HG03565 (cell line): ENCODE results near the gene CD70.
A peak's percentile ranks its signal among the peaks of the same experiment; 100 is the strongest.
"Not testable (repeated sequence)": the region's sequence is repeated elsewhere in the genome, so short reads cannot be mapped to it uniquely, and the experiment has no call there.

ENCODE experiments used
- ATAC-seq: cut with Tn5 transposase; IDR thresholded peaks from one replicate; pipeline ENCODE4 v1.9.1; 2021; ENCODE audit warnings: mild to moderate bottlenecking, moderate library complexity; ENCODE audit not compliant: unreplicated experiment

Gene CD70

DNA sequence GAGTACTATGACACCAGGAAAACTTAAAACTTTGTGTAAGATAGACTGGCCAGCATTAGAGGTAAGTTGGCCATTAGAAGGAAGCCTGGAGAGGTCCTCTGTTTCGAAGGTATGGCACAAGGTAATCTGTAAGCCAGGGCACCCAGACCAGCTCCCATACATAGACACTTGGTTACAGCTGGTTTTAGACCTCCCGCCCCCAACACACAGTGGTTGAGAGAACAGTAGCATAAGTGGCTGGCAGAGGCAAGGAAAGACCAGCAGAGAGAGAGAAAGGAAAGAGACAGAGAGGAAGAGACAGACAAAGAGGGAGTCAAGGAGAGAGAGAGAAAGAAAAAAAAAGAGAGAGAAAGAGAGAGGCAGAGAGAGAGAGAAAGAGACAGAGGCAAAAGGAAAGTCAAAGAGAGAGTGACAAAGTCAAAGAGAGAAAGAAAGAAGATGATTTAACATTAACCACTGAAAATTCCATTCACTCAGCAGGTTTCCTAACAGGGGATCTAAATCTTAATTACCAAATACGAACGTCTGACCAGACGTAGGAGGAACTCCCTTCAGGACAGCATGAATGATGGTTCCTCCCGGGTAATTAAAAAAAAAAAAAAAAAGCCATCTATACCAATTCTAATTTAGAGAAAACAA, 7.4 kb upstream of the CD70 start:
- not testable (repeated sequence) for ATAC-seq

DNA sequence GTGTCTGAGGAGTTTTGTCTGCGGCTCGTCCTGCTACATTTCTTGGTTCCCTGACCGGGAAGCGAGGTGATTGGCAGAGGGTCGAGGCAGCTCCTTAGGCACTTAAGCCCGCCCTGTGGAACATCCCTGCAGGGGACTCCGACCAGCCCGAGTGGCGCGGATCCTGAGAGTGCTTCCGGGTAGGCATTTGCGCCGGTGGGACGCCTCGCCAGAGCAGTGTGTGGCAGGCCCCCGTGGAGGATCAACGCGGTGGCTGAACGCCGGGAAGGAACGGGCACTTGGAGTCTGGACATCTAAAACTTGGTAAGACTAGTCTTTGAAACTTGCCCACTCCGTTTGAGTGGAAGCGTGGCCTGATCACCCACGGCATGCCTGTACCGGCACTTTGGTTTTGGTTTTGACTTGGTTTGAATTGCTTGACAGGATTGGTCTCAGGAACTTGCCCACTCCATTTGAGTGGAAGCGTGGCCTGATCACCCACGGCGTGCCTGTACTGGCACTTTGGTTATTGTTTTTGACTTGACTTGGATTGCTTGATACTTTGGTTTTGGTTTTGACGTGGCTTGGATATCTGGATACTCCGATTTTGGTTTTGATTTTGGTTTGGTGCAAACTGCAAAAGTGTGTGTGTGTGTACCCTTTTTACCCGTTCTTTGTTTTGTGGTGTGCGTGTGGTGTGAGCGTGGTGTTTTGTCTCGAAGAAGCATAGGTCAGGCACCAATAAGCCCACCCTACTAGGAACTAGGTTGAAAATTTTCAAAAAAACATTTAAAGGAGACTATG, 6.7 kb upstream of the CD70 start:
- not testable (repeated sequence) for ATAC-seq

DNA sequence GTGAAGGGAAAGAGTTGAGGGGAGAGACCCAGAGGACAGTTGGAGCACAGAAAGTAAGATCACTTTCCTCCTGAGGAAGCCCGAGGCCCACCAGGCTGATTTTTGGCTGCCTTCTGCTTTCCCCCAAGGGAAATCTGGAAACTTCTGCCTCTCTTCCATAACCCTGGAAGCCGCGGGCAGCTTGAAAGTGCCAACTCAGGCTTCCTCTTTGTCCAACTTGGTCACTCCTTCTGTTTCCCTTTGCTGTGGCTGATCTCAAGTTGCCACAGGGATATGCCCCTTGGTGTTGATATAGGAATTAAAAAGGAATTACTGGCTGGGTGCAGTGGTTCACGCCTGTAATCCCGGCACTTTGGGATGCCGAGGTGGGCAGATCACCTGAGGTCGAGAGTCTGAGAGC, 5.7 kb upstream of the CD70 start:
- no peak for ATAC-seq

DNA sequence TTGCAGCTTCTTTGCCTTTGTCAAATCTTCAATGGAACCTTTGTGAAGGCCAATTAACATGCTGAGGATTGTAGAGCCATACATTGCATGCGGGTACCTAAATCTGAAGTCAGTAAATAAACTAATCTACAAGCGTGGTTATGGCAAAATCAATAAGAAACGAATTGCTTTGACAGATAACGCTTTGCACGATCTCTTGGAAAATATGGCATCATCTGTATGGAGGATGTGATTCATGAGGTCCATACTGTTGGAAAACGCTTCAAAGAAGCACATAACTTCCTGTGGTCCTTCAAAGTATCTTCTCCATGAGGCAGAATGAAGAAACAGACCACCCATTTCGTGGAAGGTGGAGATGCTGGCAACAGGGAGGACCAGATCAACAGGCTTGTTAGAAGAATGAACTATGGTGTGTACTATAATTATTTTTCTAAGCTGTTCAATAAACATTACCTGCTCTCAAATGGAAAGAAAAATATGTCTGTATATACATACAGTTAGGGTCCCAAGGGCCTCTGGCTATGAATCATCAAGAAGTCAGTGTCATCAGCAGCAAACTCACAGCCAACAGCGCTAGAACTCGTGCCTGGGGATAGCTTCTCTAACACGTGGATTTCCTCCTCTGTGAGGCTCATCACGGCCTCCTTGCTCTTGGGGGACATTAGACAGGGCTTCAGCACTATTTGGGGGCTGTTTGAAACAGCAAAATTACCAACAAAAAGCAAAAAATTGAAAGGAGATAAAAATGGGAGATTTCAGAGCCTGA, 2.9 kb upstream of the CD70 start:
- no peak for ATAC-seq

DNA sequence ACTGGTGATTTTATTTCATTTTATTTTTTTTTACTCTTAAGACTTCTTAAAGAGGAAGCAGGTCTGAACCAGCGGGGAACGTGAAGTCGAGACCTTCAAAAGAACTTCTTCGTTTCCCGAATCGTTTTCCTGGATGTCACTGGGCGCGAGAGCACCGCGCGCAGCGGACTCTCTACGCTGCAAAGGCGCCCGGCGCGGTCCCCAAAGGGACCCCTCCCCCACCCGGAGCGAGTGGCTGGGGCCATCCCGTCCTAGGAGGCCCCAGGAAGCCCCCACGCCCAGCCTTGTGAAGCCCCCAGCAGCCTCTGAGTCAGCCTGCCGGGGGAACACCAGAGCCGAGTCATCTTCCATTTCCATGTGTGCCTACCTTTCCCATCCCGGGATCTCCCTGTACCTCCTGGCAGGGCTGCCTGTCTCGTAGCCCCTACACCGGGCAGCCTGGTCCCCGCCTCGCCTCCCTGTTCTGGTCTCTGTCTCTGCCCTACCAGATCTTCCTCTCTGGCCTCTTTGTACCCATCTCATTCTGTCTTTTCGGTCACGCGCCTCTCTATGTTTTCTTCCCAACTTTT, 608 bp downstream of the CD70 start:
- peak; percentile 3 for ATAC-seq

DNA sequence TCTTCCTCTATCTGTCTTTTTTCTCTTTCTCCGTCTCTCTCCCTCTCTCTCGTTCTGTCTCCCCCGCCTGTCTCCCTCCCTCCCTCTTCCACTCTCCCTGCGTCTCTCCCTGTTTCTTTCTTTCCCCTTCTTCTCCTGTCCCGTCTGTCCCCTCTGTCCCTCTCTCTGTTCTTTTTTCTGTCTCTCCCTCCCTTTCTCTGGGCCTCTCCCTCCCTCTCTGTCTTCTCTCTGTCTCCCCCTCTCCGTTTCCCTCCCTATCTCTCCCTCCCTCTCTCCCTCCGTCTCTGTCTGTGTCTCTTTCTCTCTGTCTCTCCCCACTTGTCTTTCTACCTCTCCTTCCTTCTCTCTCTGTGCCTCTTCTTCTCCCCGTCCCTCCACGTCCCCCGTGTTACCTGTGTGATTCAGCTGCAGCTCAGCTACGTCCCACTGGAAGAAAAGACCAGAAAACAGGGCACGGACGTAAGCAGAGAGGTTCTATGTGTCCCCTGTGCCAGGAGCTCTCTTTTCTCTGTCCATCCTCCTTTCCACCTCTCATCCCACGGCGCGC, 1.2 kb downstream of the CD70 start:
- no peak for ATAC-seq

DNA sequence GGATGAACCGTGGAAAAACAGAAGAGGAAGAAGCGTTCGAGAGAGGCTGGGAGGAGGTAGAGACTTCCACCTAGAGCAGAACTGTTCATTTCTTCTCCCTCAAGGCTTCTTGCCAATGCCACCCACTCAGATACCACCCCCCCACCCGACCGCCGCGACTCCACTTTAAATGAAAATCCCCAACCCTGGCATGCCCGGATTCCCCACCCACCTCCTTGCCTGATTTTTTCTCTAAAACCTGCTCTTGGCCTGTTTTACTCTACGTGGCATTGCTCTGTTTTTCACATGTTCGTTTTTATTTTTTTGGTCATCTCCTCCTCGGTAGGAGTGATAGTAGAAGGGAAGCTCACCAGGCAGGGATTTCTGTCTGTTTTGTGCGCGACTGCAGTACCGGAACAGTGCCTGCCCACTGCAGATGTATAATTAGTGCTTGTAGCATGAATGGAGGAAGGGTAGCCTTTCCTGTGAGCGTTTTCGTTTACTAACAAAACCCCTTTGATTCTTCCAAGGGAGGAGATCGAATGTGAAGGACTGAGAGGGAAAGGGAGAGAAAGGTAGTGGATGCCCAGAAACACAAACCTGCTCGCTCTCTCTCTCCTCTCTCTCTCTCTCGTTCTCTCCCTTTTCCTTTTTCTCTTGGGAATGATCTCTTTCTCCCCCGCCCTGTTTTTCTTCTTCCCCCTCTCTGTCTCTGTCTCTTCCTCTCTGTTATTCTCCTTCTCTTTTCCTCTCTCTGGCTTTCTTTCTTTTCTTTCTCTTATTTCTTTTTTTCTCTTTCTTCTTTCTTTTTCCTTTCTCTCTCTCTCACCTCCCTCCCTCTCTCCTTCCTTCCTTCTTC, 2.2 kb downstream of the CD70 start:
- no peak for ATAC-seq

DNA sequence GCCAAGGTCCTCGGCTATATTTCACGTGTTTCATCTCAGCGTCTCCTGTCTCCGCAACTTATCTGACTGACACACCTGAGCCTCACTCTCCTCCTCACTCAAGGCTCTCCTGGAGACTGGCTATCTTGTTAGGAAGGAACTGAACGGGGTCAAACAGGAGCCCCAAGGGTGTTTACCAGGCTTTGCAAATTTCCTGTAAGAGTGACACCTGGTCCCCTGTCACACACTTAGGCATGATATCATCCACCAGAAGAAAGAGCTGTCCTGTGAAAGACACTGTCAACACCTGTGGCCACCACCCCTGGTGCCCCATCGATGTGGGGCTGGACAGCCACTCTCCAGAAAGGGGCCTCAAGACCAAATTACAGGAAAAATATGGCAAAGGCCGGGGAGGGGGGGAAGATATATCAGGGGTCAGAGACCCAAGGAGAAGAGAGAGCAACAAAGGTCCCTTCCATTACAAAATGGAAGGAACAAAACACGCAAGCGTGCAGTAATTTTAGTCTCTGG, 2.9 kb downstream of the CD70 start:
- ATAC-seq: no peak

DNA sequence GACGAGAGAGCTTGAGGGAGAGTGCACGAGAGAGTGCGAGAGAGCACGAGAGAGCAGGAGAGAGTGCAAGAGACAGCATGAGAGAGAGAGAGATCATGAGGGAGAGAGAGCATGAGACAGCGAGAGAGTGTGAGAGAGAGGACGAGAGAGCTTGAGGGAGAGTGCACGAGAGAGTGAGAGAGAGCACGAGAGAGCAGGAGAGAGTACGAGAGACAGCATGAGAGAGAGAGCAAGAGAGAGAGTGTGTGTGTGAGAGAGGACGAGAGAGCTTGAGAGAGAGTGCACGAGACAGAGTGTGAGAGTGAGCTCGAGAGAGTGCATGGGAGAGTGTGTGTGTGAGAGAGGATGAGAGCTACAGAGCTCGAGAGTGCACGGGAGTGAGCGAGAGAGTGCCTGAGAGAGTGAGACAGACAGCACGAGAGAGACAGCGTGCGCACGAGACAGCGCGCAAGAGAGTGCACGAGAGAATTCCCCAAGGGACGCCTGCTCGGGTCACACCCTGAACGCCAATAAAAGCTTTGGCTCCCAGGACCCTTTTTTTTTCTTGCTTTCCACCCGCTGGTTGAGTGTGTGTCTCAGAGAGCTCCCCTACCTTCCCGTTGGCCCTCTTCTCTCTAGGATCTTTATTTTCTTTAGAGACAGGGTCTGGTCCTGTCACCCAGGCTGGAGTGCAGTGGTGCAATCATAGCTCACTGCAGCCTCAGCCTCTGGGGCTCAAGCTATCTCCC, 3.7 kb downstream of the CD70 start:
- ATAC-seq: no peak

DNA sequence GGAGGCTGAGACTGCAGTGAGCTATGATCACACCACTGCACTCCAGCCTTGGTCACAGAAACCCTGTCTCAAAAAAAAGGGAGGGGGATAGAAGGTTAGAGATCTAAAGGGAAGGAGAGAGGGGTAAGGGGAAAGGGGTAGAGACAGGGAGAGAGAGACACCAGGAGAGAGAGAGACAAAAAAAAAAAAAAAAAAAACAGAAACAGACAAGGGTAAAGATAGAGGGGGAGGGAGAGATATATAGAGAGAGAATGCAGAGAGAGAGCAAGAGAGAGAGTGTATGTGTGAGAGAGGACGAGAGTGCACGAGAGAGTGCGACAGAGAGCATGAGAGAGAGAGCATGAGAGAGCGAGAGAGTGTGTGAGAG, 4.2 kb downstream of the CD70 start:
- ATAC-seq: no peak

DNA sequence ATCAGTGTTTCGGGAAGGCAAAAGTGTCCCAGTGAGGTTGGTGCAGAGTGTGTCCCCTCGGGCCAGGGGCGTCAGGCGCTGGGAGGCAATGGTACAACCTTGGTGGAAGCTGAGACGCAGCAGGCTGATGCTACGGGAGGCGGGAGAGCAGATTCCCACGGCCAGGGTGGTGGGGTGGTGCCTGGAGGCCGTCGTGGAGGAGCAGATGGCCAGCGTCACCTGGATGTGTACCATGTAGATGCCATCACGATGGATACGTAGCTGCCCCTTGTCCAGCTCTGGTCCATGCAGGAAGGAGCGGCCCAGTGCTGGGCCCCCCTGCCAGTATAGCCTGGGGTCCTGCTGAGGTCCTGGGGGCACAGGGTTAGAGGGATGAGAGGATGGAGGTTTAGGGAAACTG, 4.9 kb downstream of the CD70 start:
- no peak for ATAC-seq

DNA sequence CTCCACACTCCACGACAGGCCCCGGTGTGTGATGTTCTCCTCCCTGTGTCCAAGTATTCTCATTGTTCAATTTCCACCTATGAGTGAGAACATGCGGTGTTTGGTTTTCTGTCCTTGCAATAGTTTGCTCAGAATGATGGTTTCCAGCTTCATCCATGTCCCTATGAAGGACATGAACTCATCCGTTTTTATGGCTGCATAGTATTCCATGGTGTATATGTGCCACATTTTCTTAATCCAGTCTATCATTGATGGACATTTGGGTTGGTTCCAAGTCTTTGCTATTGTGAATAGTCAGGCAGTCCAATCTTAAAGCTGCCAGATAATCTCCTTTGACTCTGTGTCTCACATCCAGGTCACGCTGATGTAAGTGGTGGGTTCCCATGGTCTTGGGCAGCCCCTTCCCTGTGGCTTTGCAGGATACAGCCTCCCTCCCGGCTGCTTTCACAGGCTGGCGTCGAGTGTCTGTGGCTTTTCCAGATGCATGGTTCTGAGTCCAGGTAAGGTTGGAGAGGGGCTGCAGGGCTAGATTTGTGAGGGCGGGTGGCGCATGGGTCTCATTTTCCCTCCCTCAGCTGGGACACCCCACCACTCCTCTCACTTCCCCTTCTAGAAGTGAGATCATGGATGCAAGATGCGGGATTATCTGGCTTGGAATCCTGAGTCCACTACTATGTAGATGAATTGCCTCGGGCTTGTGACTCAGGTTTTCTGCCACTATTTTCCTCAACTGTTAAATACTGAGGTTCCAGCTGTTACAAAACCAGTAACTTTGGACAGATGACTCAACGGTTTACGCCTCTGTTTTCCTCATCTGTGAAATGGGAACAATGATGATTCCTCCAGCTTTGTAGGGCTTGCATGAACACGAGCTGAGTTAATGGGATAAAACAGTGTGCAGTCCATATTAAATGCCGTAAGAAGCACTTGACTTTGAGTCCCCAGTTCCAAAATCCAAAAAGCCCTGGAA, 8.2 kb downstream of the CD70 start:
- not testable (repeated sequence) for ATAC-seq

DNA sequence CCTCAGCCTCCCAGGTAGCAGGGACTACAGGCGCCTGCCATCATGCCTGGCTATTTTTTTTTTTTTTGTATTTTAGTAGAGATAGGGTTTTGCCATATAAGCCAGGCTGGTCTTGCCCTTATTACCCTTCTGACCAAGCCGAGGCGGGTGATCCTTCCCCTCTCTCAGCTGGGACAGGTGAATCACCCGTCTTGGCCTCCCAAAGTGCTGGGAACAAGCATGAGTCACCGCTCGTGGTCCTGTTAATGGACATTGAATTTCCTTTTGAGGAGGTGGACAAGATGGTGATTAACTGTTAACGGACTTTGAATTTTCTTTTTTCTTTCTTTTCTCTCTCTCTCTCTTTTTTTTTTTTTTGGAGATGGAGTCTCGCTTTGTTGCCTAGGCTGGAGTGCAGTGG, 10.6 kb downstream of the CD70 start:
- ATAC-seq: no peak

DNA sequence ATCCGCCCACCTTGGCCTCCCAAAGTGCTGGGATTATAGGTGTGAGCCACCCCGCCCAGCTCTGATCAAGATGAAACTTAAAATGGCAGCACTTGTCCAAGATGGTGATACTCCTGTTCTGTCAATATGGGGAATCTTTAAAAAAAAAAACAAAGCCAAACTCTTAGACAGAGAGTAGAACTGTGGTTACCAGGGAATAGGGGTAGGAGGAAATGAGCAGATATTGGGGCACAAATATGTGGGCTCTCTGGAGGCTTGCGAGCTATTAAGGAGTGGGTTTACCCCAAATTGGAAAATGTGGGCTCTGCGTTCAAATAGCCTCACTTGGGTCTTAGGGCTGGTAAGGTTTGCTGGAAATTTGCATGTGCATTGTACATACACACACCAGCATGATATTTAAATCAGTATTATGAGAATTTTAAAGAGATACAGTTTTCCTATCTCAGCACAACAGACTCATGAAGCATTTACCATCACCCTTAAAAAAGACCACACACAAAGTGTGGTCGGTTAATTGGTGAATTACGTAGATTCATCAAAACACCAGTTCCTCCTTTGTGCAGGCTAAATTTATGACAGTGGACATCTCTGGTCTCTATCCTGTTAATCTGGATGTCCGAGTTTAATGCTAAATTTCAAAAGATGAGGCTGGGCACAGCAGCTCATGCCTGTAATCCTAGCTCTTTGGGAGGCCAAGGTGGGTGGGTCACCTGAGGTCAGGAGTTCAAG, 11.3 kb downstream of the CD70 start:
- no peak for ATAC-seq

DNA sequence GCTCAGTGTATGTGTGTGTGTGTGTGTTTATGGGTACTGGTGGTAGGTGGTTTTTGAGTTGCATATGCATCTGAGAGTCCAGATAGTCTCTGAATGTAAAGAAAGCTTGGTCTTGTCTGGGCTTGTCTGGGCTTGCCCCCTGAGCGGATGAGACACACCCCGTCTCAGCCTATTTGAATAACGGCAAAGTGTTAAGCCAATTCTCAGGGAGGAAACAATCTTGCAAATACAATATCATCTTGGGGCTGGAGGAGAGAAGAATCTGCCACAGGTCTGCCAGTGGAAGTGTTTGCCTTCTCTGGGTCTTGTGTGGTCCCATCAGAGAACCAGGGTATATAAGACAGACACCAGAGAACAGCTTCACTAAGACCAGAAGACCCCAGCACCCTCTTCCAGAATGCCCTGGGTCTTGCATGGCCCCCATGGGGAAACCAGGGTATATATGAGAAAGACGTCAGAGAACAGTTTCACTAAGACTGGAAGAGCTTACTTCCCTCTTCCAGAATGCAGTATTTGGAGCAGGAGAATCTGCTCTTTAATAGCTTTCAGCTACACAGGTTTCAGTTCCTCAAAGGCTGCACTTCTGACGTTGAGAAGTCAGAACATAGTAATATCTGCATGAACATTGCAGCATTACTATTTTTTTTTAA, 13.3 kb downstream of the CD70 start:
- peak; percentile 71 for ATAC-seq

DNA sequence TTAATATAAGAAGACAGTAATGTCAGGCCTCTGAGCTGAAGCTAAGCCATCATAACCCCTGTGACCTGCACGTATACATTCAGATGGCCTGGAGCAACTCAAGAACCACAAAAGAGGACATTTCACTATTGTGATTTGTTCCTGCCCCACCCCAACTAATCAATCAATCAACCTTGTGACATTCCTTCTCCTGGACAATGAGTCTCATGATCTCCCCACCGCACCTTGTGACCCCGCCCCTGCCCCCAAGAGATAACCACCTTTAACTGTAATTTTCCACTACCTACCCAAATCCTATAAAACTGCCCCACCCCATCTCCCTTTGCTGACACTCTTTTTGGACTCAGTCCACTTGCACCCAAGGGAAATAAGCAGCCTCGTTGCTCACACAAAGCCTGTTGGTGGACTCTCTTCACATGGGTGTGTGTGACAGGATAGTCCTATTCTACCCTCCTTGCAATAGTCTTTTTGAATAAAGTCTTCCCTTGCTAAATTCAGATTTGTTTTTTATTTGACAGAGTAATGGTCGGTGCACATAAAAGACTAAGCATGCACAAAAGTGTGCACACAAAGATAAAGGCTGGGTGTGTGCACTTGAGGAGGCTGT, 14.0 kb downstream of the CD70 start:
- ATAC-seq: no peak

DNA sequence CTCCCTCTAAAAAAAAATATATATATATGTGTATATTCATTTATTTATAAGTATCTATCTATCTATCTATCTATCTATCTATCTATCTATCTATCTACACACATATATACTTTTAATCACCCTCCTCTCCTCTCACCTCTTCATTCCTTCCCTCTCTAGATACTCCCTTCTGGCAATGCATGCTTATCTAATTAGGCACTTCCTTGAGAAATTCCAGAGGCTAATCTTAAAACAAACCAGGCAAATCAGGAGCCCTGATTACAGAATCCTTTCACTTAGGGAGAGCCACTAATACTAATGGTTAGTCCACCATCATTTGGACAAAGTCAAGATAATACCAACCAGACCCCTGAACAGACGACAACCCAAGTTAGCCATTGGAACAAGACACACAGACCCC, 17.6 kb downstream of the CD70 start:
- no peak for ATAC-seq
